H1 (cell line): ENCODE measurements around the gene PRKCSH. TPM values are rescaled to one million over a fixed set of nuclear protein-coding genes. Genes with fewer than 3 reads are reported as not detected.

ENCODE experiments used
- CTCF ChIA-PET: fragments of 300-600 bp; sonication (Branson Sonifier 250); formaldehyde crosslinking; loops from one replicate; lab custom pipeline; 2021; ENCODE audit not compliant: partially characterized antibody; lab: Charles Lee
- POLR2A ChIA-PET: fragments of 300-600 bp; sonication (Branson Sonifier 250); formaldehyde crosslinking; loops from one replicate; lab custom pipeline; 2021; ENCODE audit warnings: inconsistent platforms; ENCODE audit not compliant: partially characterized antibody; lab: Charles Lee
- DNase-seq, 2 experiments: peaks; one replicate each; pipeline versions ENCODE4 v3.0.0 to v3.0.0-alpha.2; 2010 to 2022; ENCODE audit warnings: low spot score in 2 of 2, low read depth in 1 of 2, mixed read lengths in 1 of 2
- FAIRE-seq: peaks from 2 replicates; lab custom pipeline; 2011; peaks lifted over from hg19 to GRCh38; lab: Jason Lieb, UNC
- H2AFZ ChIP-seq: 2 replicates; pipeline ENCODE4 v1.8.1; 2012; ENCODE audit warnings: low read length, inconsistent platforms
- H2AK5ac ChIP-seq: 2 replicates; pipeline ENCODE4 v1.6.1; 2013; ENCODE audit warnings: low read depth, low read length
- H2BK120ac ChIP-seq: replicated peaks from 2 replicates; pipeline ENCODE3; 2013; ENCODE audit warnings: low read depth, low read length, inconsistent platforms
- H2BK12ac ChIP-seq: 2 replicates; pipeline ENCODE4 v1.6.1; 2013; ENCODE audit warnings: low read depth, low read length
- H2BK15ac ChIP-seq: 2 replicates; pipeline ENCODE4 v1.6.1; 2013; ENCODE audit warnings: low read length
- H2BK20ac ChIP-seq: 2 replicates; pipeline ENCODE4 v1.6.1; 2013; ENCODE audit warnings: low read length
- H2BK5ac ChIP-seq: 2 replicates; pipeline ENCODE4 v1.6.1; 2013; ENCODE audit warnings: low read depth, low read length
- H3K14ac ChIP-seq: 2 replicates; pipeline ENCODE4 v1.6.1; 2013; ENCODE audit warnings: inconsistent platforms; ENCODE audit not compliant: insufficient read length
- H3K18ac ChIP-seq: 2 replicates; pipeline ENCODE4 v1.6.1; 2013; ENCODE audit warnings: low read length; ENCODE audit errors: extremely low read depth
- H3K23ac ChIP-seq: 2 replicates; pipeline ENCODE4 v1.6.1; 2013; ENCODE audit warnings: inconsistent platforms; ENCODE audit not compliant: insufficient read length
- H3K23me2 ChIP-seq: 2 replicates; pipeline ENCODE4 v1.6.1; 2013; ENCODE audit warnings: low read depth, low read length
- H3K27ac ChIP-seq: 2 replicates; pipeline ENCODE4 v1.6.1; 2011; ENCODE audit warnings: low read depth, low read length, inconsistent platforms
- H3K27me3 ChIP-seq, 4 experiments: replicated peaks in 1 of 4; 1 replicate in 1 of 4; 2 replicates in 3 of 4; pipeline versions ENCODE4 v1.6.1 to v1.8.1; 2011 to 2013; ENCODE audit warnings: low read length in 3 of 4, mild to moderate bottlenecking in 3 of 4, inconsistent platforms in 2 of 4, mixed read lengths in 2 of 4, moderate library complexity in 1 of 4; ENCODE audit not compliant: control insufficient read depth in 3 of 4, insufficient read depth in 3 of 4; ENCODE audit errors: extremely low read depth in 1 of 4
- H3K36me3 ChIP-seq, 4 experiments: 2 replicates each; pipeline versions ENCODE4 v1.6.1 to v1.8.1; 2011 to 2013; ENCODE audit warnings: mild to moderate bottlenecking in 4 of 4, low read length in 3 of 4, moderate library complexity in 2 of 4, control low read depth in 1 of 4, inconsistent platforms in 1 of 4; ENCODE audit not compliant: insufficient read depth in 4 of 4, control insufficient read depth in 2 of 4
- H3K4ac ChIP-seq: replicated peaks from 2 replicates; pipeline ENCODE3; 2013; ENCODE audit warnings: low read length, low read depth, mixed read lengths, inconsistent platforms; ENCODE audit not compliant: insufficient read length
- H3K4me1 ChIP-seq, 4 experiments: replicated peaks in 1 of 4; 1 replicate in 1 of 4; 2 replicates in 3 of 4; pipeline versions ENCODE4 v1.6.1 to v1.8.1; 2011 to 2013; ENCODE audit warnings: low read length in 3 of 4, inconsistent platforms in 2 of 4, mixed read lengths in 1 of 4; ENCODE audit not compliant: insufficient read depth in 4 of 4, control insufficient read depth in 3 of 4
- H3K4me2 ChIP-seq, 2 experiments: 2 replicates each; pipeline versions ENCODE4 v1.6.1 to v1.8.1; 2011 to 2013; ENCODE audit warnings: low read depth in 2 of 2, low read length in 2 of 2, control low read depth in 1 of 2, inconsistent platforms in 1 of 2, mild to moderate bottlenecking in 1 of 2; ENCODE audit not compliant: insufficient read depth in 1 of 2
- H3K4me3 ChIP-seq, 4 experiments: fragments of 200-600, 300-600 bp in 1 of 4; sonication (generic), shearing (Covaris generic), sonication (Bioruptor Twin) in 1 of 4; 2 replicates each; pipeline versions ENCODE4 v1.5.1 to v1.8.1; 2011 to 2016; ENCODE audit warnings: low read length in 4 of 4, low read depth in 3 of 4, control low read depth in 2 of 4, inconsistent platforms in 2 of 4, mild to moderate bottlenecking in 2 of 4, mixed read lengths in 1 of 4, moderate library complexity in 1 of 4; ENCODE audit not compliant: insufficient read depth in 2 of 4; ENCODE audit errors: extremely low read depth in 1 of 4
- H3K56ac ChIP-seq: replicated peaks from 2 replicates; pipeline ENCODE3; 2013; ENCODE audit warnings: low read depth, mild to moderate bottlenecking, mixed read lengths, low read length, inconsistent platforms; ENCODE audit not compliant: insufficient read length
- H3K79me1 ChIP-seq: 2 replicates; pipeline ENCODE4 v1.6.1; 2013; ENCODE audit warnings: low read depth, low read length, control low read depth
- H3K79me2 ChIP-seq, 2 experiments: 2 replicates each; pipeline versions ENCODE4 v1.6.1 to v1.8.1; 2012 to 2013; ENCODE audit warnings: low read length in 2 of 2, mild to moderate bottlenecking in 2 of 2, inconsistent platforms in 1 of 2; ENCODE audit not compliant: insufficient read depth in 2 of 2, control insufficient read depth in 1 of 2
- H3K9ac ChIP-seq, 4 experiments: replicated peaks in 1 of 4; 1 replicate in 1 of 4; 2 replicates in 3 of 4; pipeline versions ENCODE4 v1.6.1 to v1.8.1; 2011 to 2013; ENCODE audit warnings: low read depth in 3 of 4, low read length in 3 of 4, control low read depth in 2 of 4, mild to moderate bottlenecking in 2 of 4, moderate library complexity in 2 of 4, inconsistent platforms in 1 of 4; ENCODE audit errors: extremely low read depth in 1 of 4
- H3K9me3 ChIP-seq, 2 experiments: 2 replicates each; pipeline versions ENCODE4 v1.6.1 to v1.8.1; 2012 to 2013; ENCODE audit warnings: mild to moderate bottlenecking in 2 of 2, moderate library complexity in 2 of 2, control low read depth in 1 of 2, inconsistent platforms in 1 of 2, low read depth in 1 of 2, low read length in 1 of 2, mixed read lengths in 1 of 2; ENCODE audit not compliant: insufficient read depth in 2 of 2
- H4K20me1 ChIP-seq, 2 experiments: replicated peaks in 1 of 2; 2 replicates each; pipeline versions ENCODE3 to v1.8.1; 2011 to 2013; ENCODE audit warnings: inconsistent platforms in 2 of 2, low read length in 2 of 2, mild to moderate bottlenecking in 1 of 2; ENCODE audit not compliant: insufficient read depth in 2 of 2, control insufficient read depth in 1 of 2
- H4K5ac ChIP-seq: 2 replicates; pipeline ENCODE4 v1.6.1; 2013; ENCODE audit warnings: low read length, low read depth, mixed read lengths, inconsistent platforms; ENCODE audit not compliant: insufficient read length
- H4K8ac ChIP-seq: 2 replicates; pipeline ENCODE4 v1.8.0; 2013; ENCODE audit warnings: mild to moderate bottlenecking, moderate library complexity, low read length, inconsistent platforms; ENCODE audit not compliant: insufficient read depth; ENCODE audit errors: extremely low read depth
- H4K91ac ChIP-seq: replicated peaks from 2 replicates; pipeline ENCODE3; 2013; ENCODE audit warnings: low read length, mixed read lengths, inconsistent platforms; ENCODE audit not compliant: insufficient read length
- SIX5 ChIP-seq: IDR thresholded peaks from 2 replicates; pipeline ENCODE4 v1.6.1; 2011; ENCODE audit warnings: mild to moderate bottlenecking, low read depth, low read length
- ZNF274 ChIP-seq: IDR thresholded peaks from 2 replicates; pipeline ENCODE4 v1.7.0; 2012; ENCODE audit warnings: low read length, borderline replicate concordance; ENCODE audit errors: extremely low read depth
- WGBS, 2 experiments: shearing (Covaris generic) in 1 of 2; methylation state at CpG; one replicate each; pipeline versions ENCODE4 v1.1.6 to v1.1.7; 2013 to 2015; ENCODE audit warnings: low lambda C conversion rate in 2 of 2, mixed read lengths in 2 of 2, inconsistent platforms in 1 of 2, low coverage in 1 of 2, missing lambda C conversion rate in 1 of 2; ENCODE audit not compliant: insufficient replicate concordance in 2 of 2, insufficient coverage in 1 of 2, insufficient read length in 1 of 2; ENCODE audit errors: extremely low coverage in 1 of 2, missing lambda C conversion rate in 1 of 2; 5-methylcytosine and 5-hydroxymethylcytosine counted together
- polyA plus RNA-seq, 7 experiments: library from polyadenylated mRNA; depleted of rRNA in 3 of 7; stranded (reverse) in 5 of 7; unstranded in 2 of 7; fragments of >200 nt in 5 of 7; fragments of 200-250 nt in 2 of 7; gene quantifications; 1 replicate in 5 of 7; 2 replicates in 1 of 7; 4 replicates in 1 of 7; pipeline versions ENCODE4 v1.2.1 to v1.2.3, GENCODE V29; 2011 to 2013; ENCODE audit warnings: missing spikeins in 2 of 7, mixed read lengths in 2 of 7
- total RNA-seq: library from RNA; stranded (reverse); fragmentation: NEBNext Ultra II Directional; extraction: Animal tissue kit (Norgen Biotek cat#: 25700); gene quantifications from 2 replicates; pipeline ENCODE4 v1.2.1, GENCODE V29; 2021
- TF ChIP-seq, protein P1 (sequence below): IDR thresholded peaks from 2 replicates; pipeline ENCODE4 v1.6.1; 2011; ENCODE audit warnings: low read depth, mild to moderate bottlenecking, low read length; ENCODE audit not compliant: insufficient read depth

PRKCSH gene
- total and polyA plus RNA-seq, 2 of the 8 experiments (the other 6 are each of a cell fraction or from before 2014, with no cell fraction given): 97.2 to 337 TPM

DNA sequence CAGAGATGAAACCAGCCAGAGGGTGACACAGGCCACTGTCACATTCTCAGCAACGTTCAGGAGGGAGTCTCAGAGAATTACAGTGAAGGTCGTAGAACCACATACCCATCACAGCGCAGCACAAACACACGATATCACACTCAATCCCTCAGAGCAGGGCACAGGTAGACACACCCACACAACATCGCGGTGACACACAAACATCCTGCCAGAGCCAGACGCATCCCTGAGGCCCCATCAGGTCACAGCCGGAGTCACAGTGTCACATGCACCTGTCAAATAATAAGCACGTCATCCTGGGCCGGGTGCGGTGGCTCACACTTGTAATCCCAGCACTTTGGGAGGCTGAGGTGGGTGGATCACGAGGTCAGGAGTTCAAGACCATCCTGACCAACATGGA is 28.0 kb downstream of the PRKCSH start:
- H2AK5ac ChIP-seq: peak overlapping the region; percentile 99
- H4K8ac ChIP-seq: no peak overlapping the region; the same call in 1 of the 2 replicates
- H3K79me1 ChIP-seq: peaks cover 4% of the 10 kb centered on the region; the same call in 1 of the 2 replicates
- H3K4ac ChIP-seq: no peak overlapping the region
- H2BK15ac ChIP-seq: peak overlapping the region; percentile 98
- H3K4me2 ChIP-seq: no peak overlapping the region
- no peak overlapping the region for H4K5ac ChIP-seq
- no peak overlapping the region for H3K14ac ChIP-seq
- no peak overlapping the region for H3K27ac ChIP-seq
- no peak overlapping the region for H3K9ac ChIP-seq
- peaks cover 9% of the 10 kb centered on the region; the same call in 1 of the 2 replicates for H3K23me2 ChIP-seq
- H3K18ac ChIP-seq: no peak overlapping the region
- H2AFZ ChIP-seq: no peak overlapping the region
- H3K79me2 ChIP-seq: no peaks in the 10 kb centered on the region
- H3K4me3 ChIP-seq: no peak overlapping the region
- no peak overlapping the region for H3K23ac ChIP-seq
- peak overlapping the region; percentile 68; the same call in 1 of the 2 replicates for H2BK5ac ChIP-seq
- H2BK120ac ChIP-seq: no peak overlapping the region
- peaks cover 0 to 9% of the 10 kb centered on the region in 2 experiments for H4K20me1 ChIP-seq
- DNase-seq (no peak), FAIRE-seq (no peak)
- no peaks in the 10 kb centered on the region for H3K9me3 ChIP-seq
- peaks cover 4 to 15% (median 10%) of the 10 kb centered on the region in 4 experiments; a peak in 6 of 7 replicates for H3K4me1 ChIP-seq
- CTCF ChIA-PET: interaction anchor here (0.7 to 1.9 kb wide), 3 partner anchors 11 to 17 kb away, joined by 3 to 4 read pairs (median 4); no protein-coding TSS in a partner anchor
- H3K36me3 ChIP-seq: no peaks in the 10 kb centered on the region
- WGBS, 2 experiments: 91% methylated on average over 12 of the region's 12 CpGs; no CpG with 5 or more reads in 1 of the 2 experiments
- no peak overlapping the region for H3K56ac ChIP-seq
- 0 out of 2 replicates have a peak overlapping the region, but pooled peaks have one; percentile 63 for H2BK12ac ChIP-seq
- peak overlapping the region; percentile 74 for H4K91ac ChIP-seq
- 0 out of 2 replicates have a peak overlapping the region, but pooled peaks have one; percentile 80 for H2BK20ac ChIP-seq
- POLR2A ChIA-PET: interaction anchor here (0.9 kb wide), 1 partner anchor 18 kb away, joined by 3 read pairs; no protein-coding TSS in a partner anchor
- H3K27me3 ChIP-seq: no peaks in the 10 kb centered on the region
- TF ChIP-seq SIX5: no peak
- TF ChIP-seq, protein P1, sequence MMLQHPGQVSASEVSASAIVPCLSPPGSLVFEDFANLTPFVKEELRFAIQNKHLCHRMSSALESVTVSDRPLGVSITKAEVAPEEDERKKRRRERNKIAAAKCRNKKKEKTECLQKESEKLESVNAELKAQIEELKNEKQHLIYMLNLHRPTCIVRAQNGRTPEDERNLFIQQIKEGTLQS: no peak
- no peak for TF ChIP-seq ZNF274
